Kidney capillary endothelial cell (primary cell): ENCODE data around the gene IFNB1.

Experiments
- DNase-seq: peaks from one replicate; pipeline ENCODE4 v3.0.0-alpha.2; 2018; ENCODE audit warnings: low spot score

Gene IFNB1

DNA sequence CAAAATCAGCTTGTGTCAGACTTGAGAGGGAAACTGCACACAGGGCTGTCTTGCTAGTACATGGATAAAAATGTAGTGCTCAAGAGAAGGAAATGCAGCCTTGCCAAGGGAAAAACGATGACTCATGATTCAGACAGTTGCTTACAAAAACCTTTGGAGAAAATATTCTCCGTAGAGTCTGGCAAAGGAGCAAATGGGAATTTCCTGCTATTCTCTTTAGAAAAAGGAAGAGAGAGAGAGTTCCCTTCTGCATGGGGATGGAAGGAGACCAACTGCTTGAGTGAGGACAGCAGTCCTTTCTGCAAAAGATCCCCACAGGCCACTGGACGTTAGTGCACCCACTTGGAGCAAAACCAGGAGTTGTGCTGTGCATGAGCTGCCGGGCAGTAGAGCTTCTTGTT lies 7.6 kb downstream of the IFNB1 start:
- peak; percentile 94 for DNase-seq

DNA sequence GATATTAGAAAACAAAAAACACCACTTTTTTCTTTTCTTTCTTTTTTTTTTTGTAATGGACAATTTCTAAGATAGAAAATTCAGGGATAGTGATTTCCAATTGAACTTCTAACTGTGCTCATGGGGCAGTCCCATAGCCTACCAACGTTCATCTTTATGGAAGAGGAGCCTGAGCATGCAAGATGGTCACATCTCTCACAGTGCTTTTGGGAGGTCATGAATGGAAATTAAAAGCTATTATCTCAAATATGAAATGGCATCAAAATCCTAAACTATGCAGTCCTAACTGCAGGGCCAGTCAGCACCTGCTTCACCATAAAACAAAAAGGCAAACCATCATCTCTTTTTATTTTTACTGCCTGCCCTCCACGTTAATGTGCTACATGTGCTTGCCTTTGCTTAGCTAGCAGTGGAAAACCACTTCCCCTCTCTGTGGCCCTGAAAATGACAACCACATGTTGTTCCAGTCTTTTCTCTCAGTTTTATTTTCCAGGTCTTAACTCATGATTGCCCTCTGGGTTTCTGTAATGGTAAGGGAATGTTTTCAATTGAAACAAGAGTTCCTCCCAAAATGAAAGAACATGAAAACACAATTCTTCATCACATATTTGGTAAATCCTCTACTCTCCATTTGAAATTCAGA lies 16.7 kb downstream of the IFNB1 start:
- DNase-seq = no peak

DNA sequence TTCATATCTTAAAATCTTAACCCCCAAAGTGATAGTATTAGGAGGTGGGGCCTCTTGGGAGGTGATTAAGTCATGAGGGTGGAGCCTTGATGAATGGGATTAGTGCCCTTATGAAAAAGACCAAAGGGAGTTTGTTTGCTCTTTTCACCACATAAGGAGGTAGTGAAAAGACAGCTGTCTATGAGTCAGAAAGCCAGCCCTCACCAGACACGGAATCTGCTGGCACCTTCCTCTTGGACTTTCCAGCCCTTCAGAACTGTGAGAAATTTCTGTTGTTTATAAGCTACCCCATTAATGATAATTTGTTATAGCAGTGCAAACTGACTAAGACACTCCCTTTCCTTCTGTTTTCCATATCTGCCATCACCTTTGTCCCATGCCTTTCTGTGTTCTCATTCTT lies 20.8 kb downstream of the IFNB1 start:
- no peak for DNase-seq

DNA sequence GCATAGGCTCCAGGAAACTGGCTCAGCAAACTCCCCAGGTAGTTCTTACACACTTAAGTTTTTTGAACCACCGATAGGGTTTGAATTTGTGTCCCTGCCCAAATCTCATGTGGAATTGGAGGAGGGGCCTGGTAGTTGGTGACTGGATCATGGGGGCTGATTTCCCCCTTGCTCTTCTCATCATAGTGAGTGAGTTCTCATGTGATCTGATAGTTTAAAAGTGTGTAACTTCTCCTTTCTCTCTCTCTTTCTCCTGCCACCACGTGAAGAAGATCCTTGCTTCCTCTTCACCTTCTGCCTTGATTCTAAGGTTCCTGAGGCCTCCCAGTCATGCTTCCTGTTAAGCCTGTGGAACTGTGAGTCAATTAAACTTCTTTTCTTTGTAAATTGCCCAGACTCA lies 23.9 kb downstream of the IFNB1 start:
- no peak for DNase-seq

DNA sequence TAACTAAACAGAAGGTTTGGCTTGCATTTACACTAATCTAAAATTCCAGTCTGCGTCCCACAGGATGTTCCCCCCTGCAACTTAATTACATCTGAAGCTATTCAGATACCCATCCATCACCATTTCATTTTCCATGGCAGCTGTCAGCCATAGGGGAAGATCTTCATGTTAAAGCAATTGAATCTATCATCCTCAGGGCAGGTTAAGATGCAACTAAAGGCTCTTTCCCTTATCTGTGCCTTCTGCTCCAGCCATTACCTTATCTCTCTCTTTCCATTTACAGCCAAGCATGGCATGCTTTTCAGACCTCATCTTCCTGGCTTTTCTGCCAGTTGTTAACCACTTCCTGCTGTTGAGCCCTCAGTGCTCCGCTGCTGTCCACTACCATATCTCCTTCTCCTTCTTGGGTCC lies 30.5 kb downstream of the IFNB1 start:
- no peak for DNase-seq

DNA sequence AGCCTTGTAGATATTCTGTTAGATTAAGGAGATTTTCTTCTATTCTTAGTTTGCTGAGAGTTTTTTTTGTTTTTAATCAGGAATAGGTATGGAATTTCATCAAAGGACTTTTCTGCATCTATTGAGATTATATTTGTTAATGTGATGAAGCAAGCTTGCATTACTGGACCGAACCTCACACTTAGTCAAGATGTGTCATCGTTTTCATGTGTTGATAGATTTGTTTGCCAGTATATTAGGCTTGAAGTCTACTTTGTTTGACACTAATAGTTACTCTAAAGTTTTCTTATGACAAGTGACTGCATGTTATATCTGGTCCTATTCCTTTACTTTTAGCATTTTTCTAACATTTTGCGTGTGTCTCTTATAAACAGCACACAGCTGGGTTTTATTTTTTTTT lies 33.9 kb downstream of the IFNB1 start:
- no peak for DNase-seq

DNA sequence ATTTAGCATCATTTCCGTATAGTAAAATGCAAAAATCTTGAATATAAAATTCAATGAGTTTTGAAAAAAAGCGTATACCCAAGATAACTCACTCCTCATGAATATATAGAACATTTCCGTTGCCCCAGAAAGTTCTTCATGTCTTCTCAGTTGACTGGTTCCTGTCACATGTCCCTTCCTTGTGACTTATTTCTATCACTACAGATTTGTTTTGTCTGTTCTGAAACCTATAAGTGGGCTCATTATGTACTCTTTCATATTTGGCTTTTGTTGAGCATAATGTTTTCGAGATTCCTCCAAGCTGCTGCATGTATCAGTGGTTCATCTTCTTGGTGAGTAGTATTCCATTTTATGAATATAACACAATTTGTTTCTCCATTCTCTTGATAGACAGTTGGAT lies 35.3 kb downstream of the IFNB1 start:
- DNase-seq = no peak

DNA sequence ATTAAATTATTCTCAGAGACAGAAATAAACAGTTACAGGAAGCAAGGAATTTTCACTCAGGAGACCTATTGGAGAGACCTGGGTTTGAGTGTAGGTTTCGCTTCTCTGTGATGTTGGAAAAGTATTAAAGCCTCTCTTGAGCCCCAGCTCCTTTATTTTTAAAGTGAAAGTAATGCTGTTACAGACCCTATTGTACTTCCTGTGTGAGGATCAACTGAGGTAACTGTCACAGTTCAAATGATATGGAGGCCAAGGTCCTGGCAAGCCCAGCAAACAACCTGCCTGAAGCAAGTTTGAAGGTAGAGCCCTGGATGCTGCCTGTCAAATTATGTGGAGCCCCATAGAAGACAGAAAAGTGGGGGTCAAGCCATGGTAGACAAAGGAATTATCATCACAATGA lies 38.4 kb downstream of the IFNB1 start:
- DNase-seq = no peak

DNA sequence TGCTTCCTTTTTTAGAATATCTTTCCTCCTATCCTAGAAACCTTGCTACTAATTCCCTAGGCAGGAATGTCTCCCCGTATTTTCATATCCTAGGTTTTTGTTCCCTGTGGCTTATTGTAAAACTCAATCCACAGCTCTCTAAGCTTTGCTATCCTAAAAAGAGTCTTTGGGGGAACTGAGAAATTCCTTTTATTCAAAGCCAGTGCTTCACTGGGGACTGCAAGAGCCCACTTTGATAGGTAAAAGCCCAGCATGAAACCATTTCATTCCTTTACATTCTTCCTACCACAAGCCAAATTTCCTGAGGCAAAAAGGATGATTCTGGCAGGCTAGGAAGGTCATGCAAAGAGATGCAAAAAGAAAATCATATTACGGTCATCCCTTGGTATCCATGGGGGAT lies 40.5 kb downstream of the IFNB1 start:
- no peak for DNase-seq

DNA sequence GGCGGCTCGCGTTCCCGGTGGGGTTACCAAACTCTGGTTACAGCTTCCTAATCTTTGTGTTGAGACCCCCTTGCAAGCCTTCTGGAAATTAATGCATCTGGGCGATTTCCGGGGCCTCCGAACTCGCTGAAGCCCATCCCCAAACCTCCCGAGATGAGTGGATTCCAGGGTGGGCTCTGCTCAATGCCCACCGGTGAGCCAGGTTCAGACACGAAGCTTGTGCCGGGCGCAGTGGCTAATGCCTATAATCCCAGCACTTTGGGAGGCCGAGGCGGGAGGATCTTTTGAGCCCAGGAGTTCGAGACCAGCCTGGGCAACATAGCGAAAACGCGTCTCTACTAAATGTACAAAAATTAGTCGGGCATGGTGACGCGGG lies 45.9 kb downstream of the IFNB1 start:
- DNase-seq = no peak

DNA sequence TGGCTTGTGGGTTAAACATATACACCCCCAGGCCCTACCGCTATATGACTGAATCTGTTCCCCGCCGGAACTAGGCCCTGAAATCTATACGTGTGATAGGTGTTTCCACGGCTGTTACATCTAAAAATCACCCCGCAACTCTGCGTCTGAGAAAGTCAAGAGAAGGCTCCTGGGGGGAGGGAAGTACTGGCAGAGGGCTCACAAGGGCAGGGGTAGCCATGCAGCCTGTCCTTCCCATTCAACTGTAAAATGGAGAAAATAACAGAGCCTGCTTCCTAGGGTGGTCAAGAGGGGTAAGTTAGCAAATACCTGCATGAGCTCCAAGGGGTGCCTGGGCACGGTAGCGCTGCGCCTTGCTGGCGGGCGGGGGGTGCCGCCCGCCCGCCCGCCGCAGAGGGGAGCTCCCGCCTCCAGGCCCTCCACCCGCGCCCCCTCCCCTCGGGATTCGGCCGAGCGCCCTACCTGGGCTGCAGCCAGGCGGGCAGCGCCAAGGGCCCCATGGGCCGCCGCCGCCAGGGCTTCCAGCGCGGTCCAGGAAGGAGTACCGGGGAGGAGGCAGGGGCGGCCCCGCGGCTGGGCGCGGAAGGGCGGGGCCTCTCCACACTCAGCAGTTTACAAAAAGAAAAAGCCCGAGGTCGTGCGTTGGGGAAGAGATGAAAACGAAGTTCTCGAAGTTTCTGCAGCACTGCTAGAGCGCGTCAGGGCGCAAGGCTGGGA lies 46.5 kb downstream of the IFNB1 start, which contains the start of gene HACD4:
HACD4 (minus strand) TSS at position 550 of the 717 bp plus-strand sequence; CDS start at position 500, 50 bp downstream.
- DNase-seq = peak; percentile 31

DNA sequence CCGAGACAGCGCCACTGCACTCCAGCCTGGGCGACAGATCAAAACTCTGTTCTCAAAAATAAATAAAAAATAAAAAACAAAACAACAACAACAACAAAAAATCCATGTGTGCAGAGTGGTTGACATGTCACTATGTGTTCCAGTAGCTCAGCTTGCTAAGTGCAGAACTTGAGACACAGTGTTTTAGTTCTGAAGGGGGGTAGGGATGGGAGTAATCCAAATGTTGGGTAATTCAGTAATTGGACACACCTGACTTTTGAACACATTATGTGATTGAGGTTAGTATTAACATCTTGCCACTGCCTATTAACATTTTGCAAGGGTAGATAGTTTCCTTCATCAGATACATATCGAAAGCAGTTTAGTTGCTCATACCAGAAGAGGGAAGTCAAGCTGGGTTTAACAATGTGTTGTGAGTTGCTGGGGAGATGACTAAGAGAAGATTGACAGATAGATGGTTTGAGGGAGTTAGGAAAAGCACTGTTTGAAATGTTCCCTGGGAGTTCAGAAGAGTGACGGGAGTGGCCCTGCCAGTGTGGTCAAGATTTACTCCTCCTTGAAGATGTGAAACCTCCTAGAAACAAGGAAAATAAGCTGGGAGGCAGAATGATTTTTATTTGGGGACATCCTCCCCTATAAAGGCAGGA lies 47.2 kb downstream of the IFNB1 start:
- DNase-seq = peak; percentile 25

DNA sequence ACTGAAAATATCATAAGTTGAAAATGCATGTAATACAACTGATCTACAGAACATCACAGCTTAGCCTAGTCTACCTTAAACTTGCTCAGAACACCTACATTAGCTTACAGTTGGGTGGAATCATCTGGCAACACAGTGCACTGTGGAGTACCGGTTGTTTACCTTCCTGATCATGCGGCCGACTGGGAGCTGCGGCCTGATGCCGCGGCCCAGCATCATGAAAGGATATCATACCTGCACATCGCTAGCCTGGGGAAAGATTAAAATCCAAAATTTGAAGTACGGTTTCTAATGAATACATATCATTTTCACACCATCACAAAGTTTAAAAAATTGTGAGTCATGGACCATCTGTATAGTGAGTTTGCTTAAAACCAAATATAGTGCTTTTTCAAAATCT lies 48.1 kb downstream of the IFNB1 start:
- no peak for DNase-seq

DNA sequence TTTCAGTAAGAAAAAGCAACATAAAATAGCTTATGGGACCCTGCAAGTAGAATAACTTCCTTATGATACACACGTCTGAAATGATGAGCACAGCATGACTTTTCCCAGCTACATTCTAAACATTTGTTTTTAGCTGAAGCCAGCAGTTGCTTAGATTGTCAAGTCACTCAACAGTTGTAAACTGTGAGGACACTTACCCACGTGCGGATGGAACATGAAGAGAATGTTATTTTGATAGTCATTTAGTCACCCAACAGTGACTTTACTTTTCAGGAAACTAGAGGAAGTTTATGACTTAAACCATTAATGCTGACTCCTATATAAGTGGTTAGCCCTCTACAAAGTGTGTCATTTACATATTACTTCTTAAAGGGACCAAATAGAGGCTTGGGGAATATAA lies 49.3 kb downstream of the IFNB1 start:
- DNase-seq = peak; percentile 10

DNA sequence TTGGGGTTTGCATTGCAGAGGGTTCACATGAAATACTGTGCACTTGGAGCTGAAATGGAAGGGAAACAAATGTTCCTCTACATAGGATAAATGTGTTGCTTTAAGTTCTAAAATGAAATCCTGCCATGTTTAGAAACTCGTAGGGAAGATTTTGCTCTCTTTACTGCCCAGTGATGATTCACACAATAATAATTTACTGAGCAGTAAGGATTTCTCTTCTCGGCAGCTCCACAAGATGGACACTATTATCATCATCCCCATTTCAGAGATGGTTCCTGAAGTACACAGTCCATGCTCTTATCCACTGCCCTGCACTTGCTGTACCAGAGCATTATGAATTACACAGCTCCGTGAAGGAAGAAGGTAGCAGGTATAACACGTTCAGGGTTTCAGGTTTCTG lies 50.4 kb downstream of the IFNB1 start:
- DNase-seq = no peak
